ENCODE measurements around the gene RGL2.
"Not testable (repeated sequence)": the region's sequence is repeated elsewhere in the genome, so short reads cannot be mapped to it uniquely, and the experiment has no call there.

The RGL2 gene

GRCh38 chr6:33298773-33299236 is at the start of gene RGL2:
Gene RGL2, minus strand, starts transcription at chr6:33298942. Its CDS starts 332 bp downstream, at chr6:33298610.
- DNase-seq (ENCODE audit: low spot score) = peak; percentile 86

GRCh38 chr6:33347816-33348215 is 49.1 kb upstream of the RGL2 start:
- DNase-seq (ENCODE audit: low spot score) = no peak

- DNase-seq (ENCODE audit: low spot score) = not testable (repeated sequence)
Observed at GRCh38 chr6:33346972-33347371, 48.2 kb upstream of the RGL2 start.

GRCh38 chr6:33344701-33345697 is 46.3 kb upstream of the RGL2 start:
- DNase-seq (ENCODE audit: low spot score) = peak; percentile 68

GRCh38 chr6:33343953-33344611 is 45.3 kb upstream of the RGL2 start:
- DNase-seq (ENCODE audit: low spot score) = no peak

GRCh38 chr6:33343606-33343952 is 44.8 kb upstream of the RGL2 start:
- not testable (repeated sequence) for DNase-seq (ENCODE audit: low spot score)

- no peak for DNase-seq (ENCODE audit: low spot score)
Observed at GRCh38 chr6:33339193-33339592, 40.5 kb upstream of the RGL2 start.

- DNase-seq (ENCODE audit: low spot score) = no peak
Observed at GRCh38 chr6:33336495-33336894, 37.8 kb upstream of the RGL2 start.

GRCh38 chr6:33335916-33336315 is 37.2 kb upstream of the RGL2 start:
- DNase-seq (ENCODE audit: low spot score) = no peak

- no peak for DNase-seq (ENCODE audit: low spot score)
Observed at GRCh38 chr6:33333666-33334065, 34.9 kb upstream of the RGL2 start.

GRCh38 chr6:33330736-33331135 is 32.0 kb upstream of the RGL2 start:
- no peak for DNase-seq (ENCODE audit: low spot score)

- no peak for DNase-seq (ENCODE audit: low spot score)
Observed at GRCh38 chr6:33329058-33329457, 30.3 kb upstream of the RGL2 start.

GRCh38 chr6:33324125-33324524 is 25.4 kb upstream of the RGL2 start:
- no peak for DNase-seq (ENCODE audit: low spot score)

- no peak for DNase-seq (ENCODE audit: low spot score)
Observed at GRCh38 chr6:33323623-33323948, 24.8 kb upstream of the RGL2 start.

- no peak for DNase-seq (ENCODE audit: low spot score)
Observed at GRCh38 chr6:33321227-33321626, 22.5 kb upstream of the RGL2 start.

GRCh38 chr6:33320315-33321181 is 21.8 kb upstream of the RGL2 start:
- no peak for DNase-seq (ENCODE audit: low spot score)

GRCh38 chr6:33319939-33320314 is 21.2 kb upstream of the RGL2 start:
- no peak for DNase-seq (ENCODE audit: low spot score)

- no peak for DNase-seq (ENCODE audit: low spot score)
Observed at GRCh38 chr6:33318426-33319073, 19.8 kb upstream of the RGL2 start.

GRCh38 chr6:33317669-33318425 is 19.1 kb upstream of the RGL2 start, which contains the start of gene ZBTB22:
Gene ZBTB22, minus strand, starts transcription at chr6:33317744. Its CDS starts 828 bp downstream, at chr6:33316916.
- DNase-seq (ENCODE audit: low spot score) = peak; percentile 99

- DNase-seq (ENCODE audit: low spot score) = peak; percentile 41
Observed at GRCh38 chr6:33317419-33317668, 18.6 kb upstream of the RGL2 start.
